Hypothalamus (tissue), 51 donors: ENCODE measurements around the gene TEDC1.
"Not testable (repeated sequence)": the region's sequence is repeated elsewhere in the genome, so short reads cannot be mapped to it uniquely, and the experiment has no call there.

Experiments used
- DNase-seq, 51 donors: peaks; one replicate each; lab custom pipeline; 2025; lab: John Stamatoyannopoulos, UW

The TEDC1 gene

GRCh38 chr14:105533391-105533790 is 42.3 kb downstream of the TEDC1 start:
- DNase-seq = no peak

- DNase-seq = no peak
These were observed 42.9 kb downstream of the TEDC1 start for GRCh38 chr14:105533811-105534498.

DNA sequence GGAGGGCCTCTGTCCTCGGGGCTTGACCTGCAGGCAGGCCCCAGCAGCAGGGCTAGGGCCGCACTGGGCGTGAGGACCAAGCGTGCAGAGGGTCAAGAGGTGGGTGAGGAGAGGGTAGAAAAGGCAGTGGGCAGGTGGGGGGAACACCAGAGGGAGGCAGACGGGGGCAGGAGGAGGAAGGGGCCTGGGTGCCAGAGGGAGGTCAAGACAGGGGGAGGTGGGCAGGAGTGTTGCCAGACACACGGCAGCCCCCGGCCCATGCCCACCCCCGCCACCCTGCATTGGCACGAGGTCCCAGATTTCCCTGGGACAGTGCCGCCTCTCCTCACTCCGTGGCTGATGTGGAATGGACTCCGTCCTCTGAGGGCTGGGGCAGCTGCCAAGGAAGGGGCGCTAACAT is 43.5 kb downstream of the TEDC1 start:
- no peak for DNase-seq

- no peak for DNase-seq
These were observed 45.0 kb downstream of the TEDC1 start for GRCh38 chr14:105536051-105536450.

- DNase-seq = no peak
These were observed 45.9 kb downstream of the TEDC1 start for GRCh38 chr14:105536691-105537579.

GRCh38 chr14:105537580-105538474 is 46.8 kb downstream of the TEDC1 start:
- peak in 15 of 51 donors; percentile 2 to 59 (median 24) for DNase-seq

DNA sequence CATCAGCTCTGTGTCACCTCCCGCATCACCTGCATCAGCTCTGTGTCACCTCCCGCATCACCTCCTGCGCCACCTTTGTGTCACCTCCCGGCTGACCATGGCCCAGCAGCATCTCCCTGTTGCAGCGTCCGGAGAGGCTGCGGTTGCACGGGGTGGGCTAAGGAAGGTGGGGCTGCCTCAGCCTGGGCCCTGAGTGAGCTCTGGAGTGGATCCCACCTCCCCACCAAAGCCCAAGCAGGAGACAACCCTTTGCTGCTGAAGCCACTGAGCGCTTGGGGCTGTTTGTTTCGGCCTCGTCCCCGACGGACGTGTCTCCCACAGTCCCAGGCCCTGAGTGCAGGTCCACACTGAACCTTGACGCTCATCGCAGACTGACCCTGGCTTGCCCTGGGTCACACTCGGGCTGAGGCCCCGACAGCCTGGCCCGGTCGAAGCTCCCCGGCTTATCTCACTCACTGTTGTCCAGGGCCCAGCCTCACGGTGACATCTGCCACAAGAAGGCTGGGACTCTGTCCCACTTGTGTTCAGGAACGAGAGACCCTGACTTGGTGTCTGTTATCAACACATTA is 47.5 kb downstream of the TEDC1 start:
- no peak for DNase-seq

GRCh38 chr14:105540811-105541210 is 49.8 kb downstream of the TEDC1 start:
- DNase-seq = no peak

- DNase-seq = no peak
These were observed 50.3 kb downstream of the TEDC1 start for GRCh38 chr14:105541218-105541875.

- DNase-seq = not testable (repeated sequence)
These were observed 54.6 kb downstream of the TEDC1 start for GRCh38 chr14:105545676-105546075.

- not testable (repeated sequence) for DNase-seq
These were observed 55.4 kb downstream of the TEDC1 start for GRCh38 chr14:105546410-105546809.

GRCh38 chr14:105547072-105547471 is 56.0 kb downstream of the TEDC1 start:
- not testable (repeated sequence) for DNase-seq

DNA sequence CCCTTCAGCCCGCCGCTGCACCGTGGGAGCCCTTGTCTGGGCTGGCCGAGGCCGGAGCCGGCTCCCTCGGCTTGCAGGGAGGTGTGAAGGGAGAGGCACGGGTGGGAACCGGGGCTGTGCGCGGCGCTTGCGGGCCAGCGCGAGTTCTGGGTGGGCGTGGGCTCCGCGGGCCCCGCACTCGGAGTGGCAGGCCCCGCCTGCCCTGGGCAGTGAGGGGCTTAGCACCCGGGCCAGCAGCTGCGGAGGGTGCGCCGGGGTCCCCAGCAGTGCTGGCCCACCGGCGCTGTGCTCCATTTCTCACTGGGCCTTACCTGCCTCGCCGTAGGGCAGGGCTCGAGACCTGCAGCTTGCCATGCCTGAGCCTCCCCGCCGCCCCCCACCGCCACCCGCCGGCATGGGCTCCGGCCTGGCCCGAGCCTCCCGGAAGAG is 56.7 kb downstream of the TEDC1 start:
- DNase-seq = no peak
